ENCODE data around the gene TAF3.
"Not testable (repeated sequence)": the region's sequence is repeated elsewhere in the genome, so short reads cannot be mapped to it uniquely, and the experiment has no call there.

Gene TAF3

GRCh38 chr10:7811000-7811399, 7.3 kb upstream of the TAF3 start:
- DNase-seq: no peak

GRCh38 chr10:7811743-7812142, 6.6 kb upstream of the TAF3 start:
- DNase-seq: not testable (repeated sequence)

- DNase-seq: no peak
These were observed 4.8 kb upstream of the TAF3 start for GRCh38 chr10:7813481-7813880.

- no peak for DNase-seq
These were observed 729 bp upstream of the TAF3 start for GRCh38 chr10:7817576-7817975.

GRCh38 chr10:7817984-7818294, 366 bp upstream of the TAF3 start:
- DNase-seq: no peak

GRCh38 chr10:7819121-7819460, 786 bp downstream of the TAF3 start:
- DNase-seq: no peak

GRCh38 chr10:7824251-7824650, 5.9 kb downstream of the TAF3 start:
- DNase-seq: no peak

- DNase-seq: no peak
These were observed 8.7 kb downstream of the TAF3 start for GRCh38 chr10:7826971-7827370.

GRCh38 chr10:7829289-7829834, 11.1 kb downstream of the TAF3 start:
- DNase-seq: no peak

GRCh38 chr10:7832060-7832459, 13.8 kb downstream of the TAF3 start:
- DNase-seq: no peak

GRCh38 chr10:7833210-7833609, 14.9 kb downstream of the TAF3 start:
- DNase-seq: no peak

- no peak for DNase-seq
These were observed 16.0 kb downstream of the TAF3 start for GRCh38 chr10:7834262-7834661.

- DNase-seq: no peak
These were observed 18.3 kb downstream of the TAF3 start for GRCh38 chr10:7836571-7836970.

- no peak for DNase-seq
These were observed 28.3 kb downstream of the TAF3 start for GRCh38 chr10:7846591-7846990.

- no peak for DNase-seq
These were observed 35.0 kb downstream of the TAF3 start for GRCh38 chr10:7853226-7853842.

- no peak for DNase-seq
These were observed 35.6 kb downstream of the TAF3 start for GRCh38 chr10:7853890-7854289.

GRCh38 chr10:7855205-7855604, 36.9 kb downstream of the TAF3 start:
- DNase-seq: no peak

GRCh38 chr10:7856678-7857077, 38.4 kb downstream of the TAF3 start:
- DNase-seq: no peak

GRCh38 chr10:7857262-7857661, 39.0 kb downstream of the TAF3 start:
- DNase-seq: no peak

GRCh38 chr10:7861509-7862120, 43.3 kb downstream of the TAF3 start:
- no peak for DNase-seq

GRCh38 chr10:7862121-7862514, 43.8 kb downstream of the TAF3 start:
- no peak for DNase-seq

GRCh38 chr10:7866176-7866575, 47.9 kb downstream of the TAF3 start:
- DNase-seq: no peak

- no peak for DNase-seq
These were observed 53.7 kb downstream of the TAF3 start for GRCh38 chr10:7872041-7872442.

- no peak for DNase-seq
These were observed 56.6 kb downstream of the TAF3 start for GRCh38 chr10:7874864-7875263.

- no peak for DNase-seq
These were observed 58.3 kb downstream of the TAF3 start for GRCh38 chr10:7876541-7877127.

Measured in activated gamma-delta T cell (primary cell).